Activated CD4-positive, CD25-positive, alpha-beta regulatory T cell treated with anti-CD3 and anti-CD28 coated beads, Interleukin-2, amount 50 U/mL, for 24 hours (primary cell): ENCODE results near the gene MYH11.
"Not testable (repeated sequence)": the region's sequence is repeated elsewhere in the genome, so short reads cannot be mapped to it uniquely, and the experiment has no call there.

ENCODE experiments used
- ATAC-seq, 2 donors: fragments of 150-1000 bp; cut with Tn5 transposase; one replicate each; pipeline ENCODE4 v1.10.0; 2021; ENCODE audit warnings: mild to moderate bottlenecking in 1 of 2, moderate library complexity in 1 of 2

Gene MYH11

GRCh38 chr16:15655561-15655960 lies 201.3 kb downstream of the MYH11 start:
- not testable (repeated sequence) for ATAC-seq

GRCh38 chr16:15654591-15654990 lies 202.2 kb downstream of the MYH11 start:
- ATAC-seq: no peak

GRCh38 chr16:15653227-15653626 lies 203.6 kb downstream of the MYH11 start:
- no peak for ATAC-seq
